ENCODE measurements around the gene KLRG1. TPM values are rescaled to one million over a fixed set of nuclear protein-coding genes. Genes with fewer than 3 reads are reported as not detected.

The KLRG1 gene
- total RNA-seq, 5 donors from 2014 or later (not counting 1 experiment from before 2014, with no cell fraction given), result 11.9 to 80.4 (median 28.0) TPM

- no peak for DNase-seq
- peaks cover 17% of the 10 kb centered on the region for H3K36me3 Mint-ChIP-seq
- H3K27ac Mint-ChIP-seq, result peak overlapping the region; percentile 73 to 87
- H3K4me3 ChIP-seq (ENCODE audit: control insufficient read depth in 1 of 2, extremely low read depth in 1 of 2, low read length in 1 of 2), result no peak overlapping the region
- ChIA-PET POLR2A (interaction anchor here in 1 of 2 donors (0.6 to 1.4 kb wide), 2 partner anchors 10 to 136 kb away, joined by 3 to 5 read pairs; no protein-coding TSS in a partner anchor), CTCF (interaction anchor here (0.9 to 5.9 kb wide), 35 partner anchors 8 to 505 kb away, joined by 3 to 119 read pairs (median 8); partner anchors contain the start of genes M6PR (in 2 of the 2) and MFAP5 (in 1 of the 2))
- ATAC-seq (replicated peaks in 1 of 4), result no peak
- H3K36me3 ChIP-seq (ENCODE audit: control insufficient read depth in 2 of 2, extremely low read depth in 1 of 2, insufficient read depth in 1 of 2, low read length in 1 of 2), result peaks cover 0 to 5% of the 10 kb centered on the region in 2 donors
- WGBS (ENCODE audit: insufficient coverage), result 94% methylated on average over 2 of the region's 2 CpGs
- H3K4me1 ChIP-seq (ENCODE audit: control insufficient read depth in 1 of 2, extremely low read depth in 1 of 2, insufficient read depth in 2 of 2, low read length in 2 of 2), result peaks cover 6 to 7% of the 10 kb centered on the region in 2 experiments
- no peak overlapping the region for H3K4me3 Mint-ChIP-seq
- H3K27ac ChIP-seq (ENCODE audit: low read length), result no peak overlapping the region
- H3K27me3 Mint-ChIP-seq, result no peaks in the 10 kb centered on the region
- H3K4me1 Mint-ChIP-seq, result peaks cover 16 to 37% (median 26%) of the 10 kb centered on the region in 3 donors
- H3K27me3 ChIP-seq (replicated peaks in 1 of 2; ENCODE audit: control insufficient read depth in 2 of 2, extremely low read depth in 1 of 2, insufficient read depth in 2 of 2, low read length in 1 of 2), result no peaks in the 10 kb centered on the region
- peaks cover 2 to 6% (median 6%) of the 10 kb centered on the region in 3 donors for H3K9me3 Mint-ChIP-seq
- H3K9me3 ChIP-seq, result no peaks in the 10 kb centered on the region
Observed at GRCh38 chr12:9048930-9049329, 59.6 kb downstream of the KLRG1 start.

GRCh38 chr12:9049520-9050133 is 60.3 kb downstream of the KLRG1 start:
- Mint-ChIP-seq H3K9me3 (peaks cover 2 to 6% (median 6%) of the 10 kb centered on the region in 3 donors), H3K27me3 (no peaks in the 10 kb centered on the region), H3K4me1 (peaks cover 16 to 35% (median 26%) of the 10 kb centered on the region in 3 donors), H3K27ac (peak overlapping the region; percentile 73 to 77), H3K4me3 (no peak overlapping the region), H3K36me3 (peaks cover 16% of the 10 kb centered on the region)
- Histone ChIP-seq H3K4me1 (ENCODE audit: control insufficient read depth in 1 of 2, extremely low read depth in 1 of 2, insufficient read depth in 2 of 2, low read length in 2 of 2) (peaks cover 6 to 7% of the 10 kb centered on the region in 2 experiments), H3K36me3 (ENCODE audit: control insufficient read depth in 2 of 2, extremely low read depth in 1 of 2, insufficient read depth in 1 of 2, low read length in 1 of 2) (peaks cover 0 to 5% of the 10 kb centered on the region in 2 donors), H3K9me3 (no peaks in the 10 kb centered on the region), H3K27ac (ENCODE audit: low read length) (no peak overlapping the region), H3K4me3 (ENCODE audit: control insufficient read depth in 1 of 2, extremely low read depth in 1 of 2, low read length in 1 of 2) (no peak overlapping the region), H3K27me3 (replicated peaks in 1 of 2; ENCODE audit: control insufficient read depth in 2 of 2, extremely low read depth in 1 of 2, insufficient read depth in 2 of 2, low read length in 1 of 2) (no peaks in the 10 kb centered on the region)
- DNase-seq, result peak in 11 of 35 experiments; percentile 11 to 78 (median 27)
- peak in 3 of 4 experiments; percentile 77 to 81 (median 81) for ATAC-seq (replicated peaks in 1 of 4)
- CTCF ChIA-PET, result interaction anchor here (0.6 to 5.9 kb wide), 53 partner anchors 9 to 506 kb away, joined by 3 to 119 read pairs (median 4); partner anchors contain the start of genes M6PR (in 2 of the 2) and MFAP5 (in 1 of the 2)
- WGBS (ENCODE audit: insufficient coverage), result no CpG with 5 or more reads among the region's 6 CpGs
- POLR2A ChIA-PET, result interaction anchor here (0.7 to 1.4 kb wide), 3 partner anchors 9 to 506 kb away, joined by 3 to 5 read pairs (median 3); no protein-coding TSS in a partner anchor

- 86% methylated on average over 11 of the region's 15 CpGs for WGBS (ENCODE audit: insufficient coverage)
- Histone ChIP-seq H3K4me3 (ENCODE audit: control insufficient read depth in 1 of 2, extremely low read depth in 1 of 2, low read length in 1 of 2) (no peak overlapping the region), H3K4me1 (ENCODE audit: control insufficient read depth in 1 of 2, extremely low read depth in 1 of 2, insufficient read depth in 2 of 2, low read length in 2 of 2) (peaks cover 6 to 7% of the 10 kb centered on the region in 2 experiments), H3K9me3 (no peaks in the 10 kb centered on the region), H3K27me3 (replicated peaks in 1 of 2; ENCODE audit: control insufficient read depth in 2 of 2, extremely low read depth in 1 of 2, insufficient read depth in 2 of 2, low read length in 1 of 2) (no peaks in the 10 kb centered on the region), H3K27ac (ENCODE audit: low read length) (no peak overlapping the region), H3K36me3 (ENCODE audit: control insufficient read depth in 2 of 2, extremely low read depth in 1 of 2, insufficient read depth in 1 of 2, low read length in 1 of 2) (peaks cover 0 to 9% of the 10 kb centered on the region in 2 donors)
- no peak for ATAC-seq (replicated peaks in 1 of 4)
- no peak for DNase-seq
- CTCF ChIA-PET, result interaction anchor here (0.6 to 5.9 kb wide), 34 partner anchors 8 to 507 kb away, joined by 3 to 119 read pairs (median 8); partner anchors contain the start of genes M6PR (in 2 of the 2) and MFAP5 (in 1 of the 2)
- Mint-ChIP-seq H3K27ac (no peak overlapping the region), H3K4me1 (peaks cover 16 to 32% (median 25%) of the 10 kb centered on the region in 3 donors), H3K36me3 (peaks cover 15% of the 10 kb centered on the region), H3K27me3 (no peaks in the 10 kb centered on the region), H3K9me3 (peaks cover 2% of the 10 kb centered on the region in 3 donors), H3K4me3 (no peak overlapping the region)
- POLR2A ChIA-PET, result interaction anchor here in 1 of 2 donors (1.0 kb wide), 1 partner anchor 100 kb away, joined by 3 read pairs; no protein-coding TSS in a partner anchor
Observed at GRCh38 chr12:9050521-9051157, 61.3 kb downstream of the KLRG1 start.

GRCh38 chr12:9051158-9051550 is 61.8 kb downstream of the KLRG1 start:
- Histone ChIP-seq H3K27ac (ENCODE audit: low read length) (no peak overlapping the region), H3K4me3 (ENCODE audit: control insufficient read depth in 1 of 2, extremely low read depth in 1 of 2, low read length in 1 of 2) (no peak overlapping the region), H3K36me3 (ENCODE audit: control insufficient read depth in 2 of 2, extremely low read depth in 1 of 2, insufficient read depth in 1 of 2, low read length in 1 of 2) (peaks cover 0 to 13% of the 10 kb centered on the region in 2 donors), H3K9me3 (no peaks in the 10 kb centered on the region), H3K27me3 (replicated peaks in 1 of 2; ENCODE audit: control insufficient read depth in 2 of 2, extremely low read depth in 1 of 2, insufficient read depth in 2 of 2, low read length in 1 of 2) (no peaks in the 10 kb centered on the region), H3K4me1 (ENCODE audit: control insufficient read depth in 1 of 2, extremely low read depth in 1 of 2, insufficient read depth in 2 of 2, low read length in 2 of 2) (peaks cover 6 to 7% of the 10 kb centered on the region in 2 experiments)
- peaks cover 0 to 2% (median 0%) of the 10 kb centered on the region in 3 donors for H3K9me3 Mint-ChIP-seq
- 67% methylated on average over 5 of the region's 6 CpGs for WGBS (ENCODE audit: insufficient coverage)
- H3K27ac Mint-ChIP-seq, result no peak overlapping the region
- H3K36me3 Mint-ChIP-seq, result peaks cover 15% of the 10 kb centered on the region
- DNase-seq (no peak), ATAC-seq (replicated peaks in 1 of 4) (no peak)
- no peaks in the 10 kb centered on the region for H3K27me3 Mint-ChIP-seq
- ChIA-PET CTCF (interaction anchor here (0.6 to 5.9 kb wide), 11 partner anchors 13 to 507 kb away, joined by 3 to 119 read pairs (median 6); partner anchors contain the start of gene M6PR (in 2 of the 2)), POLR2A (no interaction called here)
- peaks cover 11 to 27% (median 20%) of the 10 kb centered on the region in 3 donors for H3K4me1 Mint-ChIP-seq
- H3K4me3 Mint-ChIP-seq, result no peak overlapping the region

GRCh38 chr12:9052610-9053009 is 63.3 kb downstream of the KLRG1 start:
- no peaks in the 10 kb centered on the region for H3K9me3 ChIP-seq
- H3K27me3 ChIP-seq (replicated peaks in 1 of 2; ENCODE audit: control insufficient read depth in 2 of 2, extremely low read depth in 1 of 2, insufficient read depth in 2 of 2, low read length in 1 of 2), result no peaks in the 10 kb centered on the region
- H3K27ac Mint-ChIP-seq, result no peak overlapping the region
- no peak overlapping the region for H3K27ac ChIP-seq (ENCODE audit: low read length)
- no peaks in the 10 kb centered on the region for H3K9me3 Mint-ChIP-seq
- H3K27me3 Mint-ChIP-seq, result no peaks in the 10 kb centered on the region
- no peak for ATAC-seq (replicated peaks in 1 of 4)
- POLR2A ChIA-PET, result no interaction called here
- H3K4me3 ChIP-seq (ENCODE audit: control insufficient read depth in 1 of 2, extremely low read depth in 1 of 2, low read length in 1 of 2), result no peak overlapping the region
- peaks cover 6 to 16% (median 12%) of the 10 kb centered on the region in 3 donors for H3K4me1 Mint-ChIP-seq
- peaks cover 15% of the 10 kb centered on the region for H3K36me3 Mint-ChIP-seq
- WGBS (ENCODE audit: insufficient coverage), result no CpG with 5 or more reads among the region's 1 CpG
- CTCF ChIA-PET, result interaction anchor here in 1 of 2 donors (0.6 to 0.9 kb wide), 2 partner anchors 98 to 507 kb away, joined by 3 read pairs; no protein-coding TSS in a partner anchor
- no peak for DNase-seq
- H3K4me3 Mint-ChIP-seq, result no peak overlapping the region
- peaks cover 0 to 13% of the 10 kb centered on the region in 2 donors for H3K36me3 ChIP-seq (ENCODE audit: control insufficient read depth in 2 of 2, extremely low read depth in 1 of 2, insufficient read depth in 1 of 2, low read length in 1 of 2)
- H3K4me1 ChIP-seq (ENCODE audit: control insufficient read depth in 1 of 2, extremely low read depth in 1 of 2, insufficient read depth in 2 of 2, low read length in 2 of 2), result peaks cover 2 to 3% of the 10 kb centered on the region in 2 experiments
